Kidney (tissue), 14 donors: ENCODE measurements around the gene MS4A10. TPM values are rescaled to one million over a fixed set of nuclear protein-coding genes. Genes with fewer than 3 reads are reported as not detected.

Source experiments
- DNase-seq, 5 donors: peaks; one replicate each; pipeline ENCODE4 v3.0.0-alpha.2; 2013 to 2020
- FAIRE-seq: peaks from 2 replicates; lab custom pipeline; 2012; peaks lifted over from hg19 to GRCh38; lab: Jason Lieb, UNC
- H3K27ac ChIP-seq, 2 donors: one replicate each; pipeline ENCODE4 v1.7.0; 2013; ENCODE audit warnings: low read depth in 2 of 2, low read length in 2 of 2, inconsistent platforms in 1 of 2
- H3K27me3 ChIP-seq: one replicate; pipeline ENCODE4 v1.7.1; 2013; ENCODE audit warnings: low read length, inconsistent platforms; ENCODE audit not compliant: control insufficient read depth, insufficient read depth
- H3K36me3 ChIP-seq, 3 donors: one replicate each; pipeline versions ENCODE4 v1.7.0 to v1.7.1; 2013; ENCODE audit warnings: low read length in 3 of 3, control low read depth in 1 of 3, inconsistent platforms in 1 of 3; ENCODE audit not compliant: insufficient read depth in 3 of 3, control insufficient read depth in 2 of 3
- H3K4me1 ChIP-seq, 3 donors: one replicate each; pipeline versions ENCODE4 v1.7.0 to v1.7.1; 2013; ENCODE audit warnings: low read length in 3 of 3, inconsistent platforms in 1 of 3, low read depth in 1 of 3; ENCODE audit not compliant: control insufficient read depth in 2 of 3, insufficient read depth in 2 of 3
- H3K4me3 ChIP-seq, 3 donors: one replicate each; pipeline versions ENCODE4 v1.7.0 to v1.8.1; 2013; ENCODE audit warnings: low read length in 3 of 3, control low read depth in 1 of 3, inconsistent platforms in 1 of 3
- H3K9ac ChIP-seq, 3 donors: one replicate each; pipeline versions ENCODE4 v1.7.0 to v1.7.1; 2013; ENCODE audit warnings: low read length in 3 of 3, control low read depth in 1 of 3, inconsistent platforms in 1 of 3
- H3K9me3 ChIP-seq, 3 donors: one replicate each; pipeline versions ENCODE4 v1.7.0 to v1.7.1; 2013; ENCODE audit warnings: low read length in 3 of 3, control low read depth in 1 of 3, inconsistent platforms in 1 of 3; ENCODE audit not compliant: control insufficient read depth in 2 of 3, insufficient read depth in 1 of 3
- intact Hi-C: fragments of 100-400 bp; cut with DNase I; formaldehyde crosslinking; loops from one replicate; pipeline ENCODE4 v1.11.1; 2022
- polyA plus RNA-seq: library from polyadenylated mRNA; stranded (reverse); fragments of 350-450 nt; fragmentation: Illumina TruSeq; extraction: RNeasy Lipid Tissue Mini Kit (QIAGEN cat#74804); gene quantifications from one replicate; pipeline ENCODE4 v1.2.3, GENCODE V29; 2014; ENCODE audit warnings: low read depth, low replicate concordance; ENCODE audit not compliant: insufficient read depth
- total RNA-seq: library from RNA; stranded (reverse); fragmentation: NEBNext Ultra II Directional; extraction: Animal tissue kit (Norgen Biotek cat#: 25700); gene quantifications from one replicate; pipeline ENCODE4 v1.2.1, GENCODE V29; 2021
- TF ChIP-seq, protein P1 (sequence below): IDR thresholded peaks from 3 replicates; pipeline ENCODE4 v1.5.1; 2012; ENCODE audit warnings: mild to moderate bottlenecking, moderate library complexity, borderline replicate concordance; ENCODE audit not compliant: insufficient read depth; ENCODE audit errors: extremely low read depth
- donor health status: control.
- donor health status: control.
- donor health status: control.
- donor health status: control.
- donor health status: control.
- donor health status: DM: yes; HTN: yes; CAD: no.
- donor health status: Normal renal cell carcinoma (clear cell type).

MS4A10 gene
- total and polyA plus RNA-seq, 2 donors from 2014 or later, result 1.1 TPM; not detected in 1

GRCh38 chr11:60743058-60743457, 42.1 kb upstream of the MS4A10 start:
- FAIRE-seq (no peak), DNase-seq (no peak)
- H3K9me3 ChIP-seq, result peaks cover 0 to 16% (median 0%) of the 10 kb centered on the region in 3 donors
- H3K36me3 ChIP-seq, result no peaks in the 10 kb centered on the region
- no peaks in the 10 kb centered on the region for H3K4me1 ChIP-seq
- H3K27me3 ChIP-seq, result no peaks in the 10 kb centered on the region
- TF ChIP-seq, protein P1, sequence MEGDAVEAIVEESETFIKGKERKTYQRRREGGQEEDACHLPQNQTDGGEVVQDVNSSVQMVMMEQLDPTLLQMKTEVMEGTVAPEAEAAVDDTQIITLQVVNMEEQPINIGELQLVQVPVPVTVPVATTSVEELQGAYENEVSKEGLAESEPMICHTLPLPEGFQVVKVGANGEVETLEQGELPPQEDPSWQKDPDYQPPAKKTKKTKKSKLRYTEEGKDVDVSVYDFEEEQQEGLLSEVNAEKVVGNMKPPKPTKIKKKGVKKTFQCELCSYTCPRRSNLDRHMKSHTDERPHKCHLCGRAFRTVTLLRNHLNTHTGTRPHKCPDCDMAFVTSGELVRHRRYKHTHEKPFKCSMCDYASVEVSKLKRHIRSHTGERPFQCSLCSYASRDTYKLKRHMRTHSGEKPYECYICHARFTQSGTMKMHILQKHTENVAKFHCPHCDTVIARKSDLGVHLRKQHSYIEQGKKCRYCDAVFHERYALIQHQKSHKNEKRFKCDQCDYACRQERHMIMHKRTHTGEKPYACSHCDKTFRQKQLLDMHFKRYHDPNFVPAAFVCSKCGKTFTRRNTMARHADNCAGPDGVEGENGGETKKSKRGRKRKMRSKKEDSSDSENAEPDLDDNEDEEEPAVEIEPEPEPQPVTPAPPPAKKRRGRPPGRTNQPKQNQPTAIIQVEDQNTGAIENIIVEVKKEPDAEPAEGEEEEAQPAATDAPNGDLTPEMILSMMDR, result no peak
- H3K4me3 ChIP-seq, result no peak overlapping the region
- H3K9ac ChIP-seq, result no peak overlapping the region
- no peak overlapping the region for H3K27ac ChIP-seq
- intact Hi-C loops, result no loop called here

DNA sequence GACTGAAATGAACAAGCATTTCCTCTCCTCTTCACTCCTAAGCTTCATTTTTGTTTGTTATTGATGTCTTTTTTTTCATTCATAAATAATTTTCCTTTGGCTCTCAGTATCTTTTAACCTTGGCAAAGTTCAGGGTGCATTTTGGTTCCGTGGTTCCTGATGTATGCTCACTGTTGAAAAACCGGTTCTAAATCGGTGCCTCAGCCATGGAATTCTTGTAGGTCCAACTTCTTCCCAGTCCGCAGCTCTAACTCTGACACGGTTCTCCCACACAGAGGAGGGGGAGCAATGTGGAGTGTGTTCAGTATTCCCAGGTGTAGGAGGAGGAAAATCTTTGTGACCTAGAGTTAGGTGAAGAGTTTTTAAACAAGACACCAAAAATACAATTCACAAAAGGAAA, 41.0 kb upstream of the MS4A10 start:
- Histone ChIP-seq H3K9ac (no peak overlapping the region), H3K4me3 (no peak overlapping the region), H3K9me3 (peaks cover 0 to 16% (median 0%) of the 10 kb centered on the region in 3 donors), H3K36me3 (no peaks in the 10 kb centered on the region), H3K27ac (no peak overlapping the region), H3K4me1 (no peaks in the 10 kb centered on the region), H3K27me3 (no peaks in the 10 kb centered on the region)
- no peak for DNase-seq
- TF ChIP-seq, protein P1, result no peak
- no peak for FAIRE-seq
- intact Hi-C loops, result no loop called here

GRCh38 chr11:60747359-60747873, 37.7 kb upstream of the MS4A10 start:
- no peak overlapping the region for H3K9ac ChIP-seq
- no peak for FAIRE-seq
- H3K27me3 ChIP-seq, result no peaks in the 10 kb centered on the region
- H3K4me3 ChIP-seq, result no peak overlapping the region
- peaks cover 0 to 6% (median 0%) of the 10 kb centered on the region in 3 donors for H3K9me3 ChIP-seq
- no peak for DNase-seq
- no peak overlapping the region for H3K27ac ChIP-seq
- intact Hi-C loops, result no loop called here
- TF ChIP-seq, protein P1, result no peak
- no peaks in the 10 kb centered on the region for H3K4me1 ChIP-seq
- no peaks in the 10 kb centered on the region for H3K36me3 ChIP-seq

DNA sequence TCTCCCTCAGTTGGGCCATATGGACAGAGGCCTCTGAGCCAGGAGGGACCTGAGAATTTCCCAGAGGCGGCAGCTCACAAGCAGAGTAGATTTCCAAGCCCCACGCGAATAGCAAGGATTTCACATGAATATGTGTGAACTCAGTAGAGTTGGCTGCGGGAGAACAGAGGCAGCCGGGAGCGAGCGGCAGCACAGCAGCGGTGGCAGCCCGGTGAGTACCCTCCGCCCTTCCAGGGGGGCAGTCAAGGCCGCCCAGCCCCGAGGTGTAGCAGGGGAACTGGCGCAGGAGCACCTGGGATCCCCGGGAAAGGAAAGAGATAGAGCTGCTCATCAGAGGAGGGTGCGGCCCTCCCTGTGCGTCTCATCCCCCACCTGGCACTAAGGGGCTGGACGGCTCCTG, 36.9 kb upstream of the MS4A10 start:
- Histone ChIP-seq H3K9me3 (peaks cover 0 to 2% (median 0%) of the 10 kb centered on the region in 3 donors), H3K9ac (no peak overlapping the region), H3K4me3 (no peak overlapping the region), H3K36me3 (no peaks in the 10 kb centered on the region), H3K27me3 (no peaks in the 10 kb centered on the region), H3K27ac (no peak overlapping the region), H3K4me1 (no peaks in the 10 kb centered on the region)
- DNase-seq, result no peak
- TF ChIP-seq, protein P1, result no peak
- intact Hi-C loops, result no loop called here
- FAIRE-seq, result no peak
